GM08714 (cell line): Measurements from ENCODE around the gene OR10A3.

Source experiments
- H3K4me3 ChIP-seq: fragments of 200-500 bp; sonication (Bioruptor generic); 2 replicates; pipeline ENCODE4 v1.5.1; 2014; ENCODE audit warnings: mild to moderate bottlenecking, low read length, inconsistent platforms
- ZNF274 ChIP-seq: IDR thresholded peaks from 2 replicates; pipeline ENCODE4 v1.6.1; 2012; ENCODE audit warnings: mild to moderate bottlenecking, low read depth, low read length

OR10A3 gene, protein sequence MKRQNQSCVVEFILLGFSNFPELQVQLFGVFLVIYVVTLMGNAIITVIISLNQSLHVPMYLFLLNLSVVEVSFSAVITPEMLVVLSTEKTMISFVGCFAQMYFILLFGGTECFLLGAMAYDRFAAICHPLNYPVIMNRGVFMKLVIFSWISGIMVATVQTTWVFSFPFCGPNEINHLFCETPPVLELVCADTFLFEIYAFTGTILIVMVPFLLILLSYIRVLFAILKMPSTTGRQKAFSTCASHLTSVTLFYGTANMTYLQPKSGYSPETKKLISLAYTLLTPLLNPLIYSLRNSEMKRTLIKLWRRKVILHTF

GRCh38 chr11:7941608-7942007 lies at the start of gene OR10A3:
TSS of gene OR10A3 (minus strand) at chr11:7941708. CDS start at chr11:7939520, 2,188 bp downstream.
- no peak within 1 kb of the TSS for H3K4me3 ChIP-seq
- no peak for TF ChIP-seq ZNF274

DNA sequence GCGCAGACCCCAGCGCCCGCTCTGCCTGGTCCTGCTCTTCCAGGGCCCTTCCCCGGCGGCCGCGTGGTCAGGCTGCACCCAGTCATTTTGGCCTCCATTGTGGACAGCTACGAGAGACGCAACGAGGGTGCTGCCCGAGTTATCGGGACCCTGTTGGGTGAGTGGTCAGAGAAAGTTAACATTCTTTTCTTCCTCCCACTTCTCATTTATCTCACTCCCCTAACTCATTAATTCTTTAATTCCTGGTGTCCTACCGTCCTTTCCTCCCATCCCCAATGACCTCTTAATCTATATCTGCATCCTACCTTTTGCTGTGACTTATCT lies 46.0 kb upstream of the OR10A3 start:
- H3K4me3 ChIP-seq = peak overlapping the region; percentile 99

GRCh38 chr11:7986768-7987559 lies 45.5 kb upstream of the OR10A3 start, which contains the start of gene EIF3F:
TSS of gene EIF3F (plus strand) at chr11:7987337. CDS start at chr11:7987353, 16 bp downstream.
- no peak for TF ChIP-seq ZNF274
- peak within 1 kb of the TSS; percentile 99 for H3K4me3 ChIP-seq

- no peak overlapping the region for H3K4me3 ChIP-seq
- no peak for TF ChIP-seq ZNF274
Measured at GRCh38 chr11:7983832-7984590, 42.5 kb upstream of the OR10A3 start.

DNA sequence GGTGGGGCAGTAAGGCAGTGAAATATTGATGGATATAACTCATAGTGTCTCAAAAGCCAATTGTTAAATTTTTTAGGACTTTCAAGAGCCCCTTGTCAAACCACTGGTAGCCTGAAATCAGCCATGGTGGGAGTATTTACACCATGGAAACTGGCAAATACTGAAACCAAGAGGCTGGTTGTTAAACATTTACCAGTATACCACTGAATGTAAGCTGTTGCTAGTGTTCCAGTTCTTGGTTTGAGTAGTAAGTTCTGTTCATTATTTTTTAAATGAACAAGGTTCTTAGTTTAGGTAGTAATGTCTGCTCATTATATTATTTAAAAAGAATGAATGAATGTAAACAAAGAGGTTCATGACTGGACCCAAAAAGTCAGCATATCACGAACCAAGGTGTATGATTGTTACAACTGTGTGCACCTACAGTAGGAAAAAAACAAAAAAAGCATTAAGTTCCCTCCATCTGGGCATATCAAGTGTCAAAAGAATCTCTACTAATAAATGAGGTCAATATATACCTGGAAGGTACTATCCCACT lies 41.1 kb upstream of the OR10A3 start:
- no peak for TF ChIP-seq ZNF274
- no peak overlapping the region for H3K4me3 ChIP-seq

GRCh38 chr11:7981619-7982157 lies 40.2 kb upstream of the OR10A3 start:
- TF ChIP-seq ZNF274 = no peak
- no peak overlapping the region for H3K4me3 ChIP-seq

DNA sequence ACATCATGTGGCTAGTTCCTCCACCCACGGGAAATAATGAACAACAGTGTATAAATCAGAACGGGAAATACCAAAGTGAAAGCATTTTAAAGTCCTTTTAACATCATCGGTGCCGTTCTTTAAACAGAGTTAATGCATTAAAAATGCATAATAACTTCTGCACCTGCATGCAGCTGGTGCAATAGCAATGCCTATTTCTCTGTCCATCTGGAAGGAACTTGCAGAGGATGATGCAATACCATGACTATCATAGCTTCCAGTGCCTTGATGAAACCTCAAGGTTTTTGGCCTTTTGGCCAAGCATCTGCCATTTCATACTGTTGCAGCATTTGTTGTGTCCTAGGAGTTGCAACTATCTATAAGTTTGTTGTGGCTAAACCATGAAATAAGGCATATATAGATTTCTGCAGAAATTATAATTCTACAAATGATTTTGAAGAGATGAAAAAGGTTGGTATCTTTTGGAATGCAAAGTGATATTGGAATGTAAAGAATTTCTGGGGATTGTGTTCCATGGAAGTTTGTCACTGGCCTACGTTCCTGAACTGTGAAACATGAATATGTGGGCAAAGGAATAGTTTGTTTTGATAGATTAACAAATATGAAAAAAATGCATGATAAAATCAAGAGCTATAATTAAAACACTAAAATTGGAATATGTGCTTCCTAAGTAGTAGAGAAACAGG lies 35.9 kb upstream of the OR10A3 start:
- no peak for TF ChIP-seq ZNF274
- H3K4me3 ChIP-seq = no peak overlapping the region

GRCh38 chr11:7974668-7975067 lies 33.2 kb upstream of the OR10A3 start:
- no peak overlapping the region for H3K4me3 ChIP-seq
- no peak for TF ChIP-seq ZNF274

GRCh38 chr11:7973011-7973410 lies 31.5 kb upstream of the OR10A3 start:
- H3K4me3 ChIP-seq = no peak overlapping the region
- TF ChIP-seq ZNF274 = no peak

- no peak for TF ChIP-seq ZNF274
- no peak overlapping the region for H3K4me3 ChIP-seq
Measured at GRCh38 chr11:7971846-7972245, 30.3 kb upstream of the OR10A3 start.

- H3K4me3 ChIP-seq = no peak overlapping the region
- no peak for TF ChIP-seq ZNF274
Measured at GRCh38 chr11:7969756-7970646, 28.5 kb upstream of the OR10A3 start.

DNA sequence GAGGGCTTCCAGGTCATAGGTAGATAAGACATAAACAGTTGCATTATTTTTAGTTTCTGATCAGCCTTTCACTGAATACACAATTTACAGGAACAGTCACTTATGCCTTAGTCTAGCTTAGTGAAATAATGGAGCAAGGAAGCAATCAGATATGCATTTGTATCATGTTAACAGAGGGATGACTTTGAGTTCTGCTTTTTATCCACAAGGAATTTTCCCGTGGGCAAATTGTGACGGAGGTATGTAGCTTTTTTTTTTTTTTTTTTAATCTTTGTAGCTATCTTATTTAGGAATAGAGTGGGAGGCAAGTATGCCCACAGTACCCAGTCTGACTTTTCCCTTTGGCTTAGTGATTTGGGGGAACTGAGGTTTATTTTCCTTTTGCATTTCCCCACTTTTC lies 27.2 kb upstream of the OR10A3 start:
- no peak overlapping the region for H3K4me3 ChIP-seq
- no peak for TF ChIP-seq ZNF274

GRCh38 chr11:7967826-7968225 lies 26.3 kb upstream of the OR10A3 start:
- no peak for TF ChIP-seq ZNF274
- no peak overlapping the region for H3K4me3 ChIP-seq
